ENCODE data around the gene C1orf174. TPM values are rescaled to one million over a fixed set of nuclear protein-coding genes. Genes with fewer than 3 reads are reported as not detected.

C1orf174 gene
- polyA plus RNA-seq, 1 donor from 2014 or later = 28.2 TPM

DNA sequence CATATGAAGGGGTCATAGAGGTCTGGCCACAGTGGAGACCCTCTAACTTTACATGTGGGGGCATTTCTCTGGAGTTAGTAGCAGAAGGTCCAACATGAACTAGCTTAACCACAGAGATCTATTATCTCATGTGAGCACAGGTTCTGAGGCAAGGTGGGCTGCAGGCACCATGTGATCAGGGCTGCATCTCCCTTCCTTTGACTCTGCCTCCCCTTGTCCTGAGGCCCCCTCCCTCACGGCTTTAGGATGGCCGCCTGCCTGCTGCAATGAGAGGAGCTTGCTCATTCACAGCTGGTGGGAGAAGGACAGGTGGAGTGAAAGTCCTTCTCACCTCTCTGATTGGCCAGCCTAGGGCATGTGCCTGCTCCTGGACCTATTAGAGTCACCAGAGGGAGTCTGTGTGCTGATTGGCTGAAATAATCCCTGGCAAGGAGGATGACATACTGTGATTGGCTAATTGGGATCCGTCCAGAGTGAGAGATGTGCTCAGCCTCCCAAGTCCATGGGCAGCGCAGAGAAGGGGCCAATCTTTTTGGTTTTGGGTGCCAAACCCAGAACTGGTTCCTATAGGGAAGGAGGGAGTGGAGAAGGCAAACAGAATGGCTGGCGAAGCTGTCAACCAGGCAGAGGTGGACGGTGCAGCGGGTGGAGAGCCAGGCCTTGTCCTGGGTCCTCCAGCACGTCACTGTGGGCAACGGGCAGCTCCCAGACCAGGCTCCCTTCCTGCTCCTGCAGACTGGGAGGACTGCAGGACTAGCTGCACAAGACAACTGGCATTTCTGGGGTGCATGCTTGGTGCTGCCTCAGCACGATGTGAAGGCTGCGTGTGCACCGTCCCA lies 39.4 kb upstream of the C1orf174 start:
- H3K4me2 ChIP-seq (ENCODE audit: low read length) = no peak overlapping the region
- H3K27me3 ChIP-seq (ENCODE audit: insufficient read depth, low read depth, low read length) = no peaks in the 10 kb centered on the region
- no peaks in the 10 kb centered on the region for H3K79me2 ChIP-seq (replicated peaks; ENCODE audit: insufficient read depth, low read length)
- no peaks in the 10 kb centered on the region for H3K36me3 ChIP-seq (ENCODE audit: insufficient read depth, low read length)
- no peak overlapping the region for H3K4me3 ChIP-seq (ENCODE audit: low read length)
- TF ChIP-seq CTCF (IDR thresholded peaks at IDR 0.05; ENCODE audit: poor library complexity, severe bottlenecking) (no peak), POLR2AphosphoS5 (IDR thresholded peaks at IDR 0.05) (no peak), RAD21 (conservative IDR thresholded peaks at IDR 0.05) (no peak), MXI1 (conservative IDR thresholded peaks at IDR 0.05; ENCODE audit: poor library complexity, severe bottlenecking) (no peak), TAF1 (IDR thresholded peaks at IDR 0.05; ENCODE audit: low read depth) (no peak), EZH2 (IDR thresholded peaks at IDR 0.05; ENCODE audit: borderline replicate concordance, insufficient read depth, low read length, poor library complexity, severe bottlenecking) (no peak), EP300 (conservative IDR thresholded peaks at IDR 0.05; ENCODE audit: poor library complexity, severe bottlenecking) (no peak), SMC3 (conservative IDR thresholded peaks at IDR 0.05; ENCODE audit: poor library complexity) (no peak), REST (IDR thresholded peaks at IDR 0.05; ENCODE audit: borderline replicate concordance) (no peak)
- H2AFZ ChIP-seq (ENCODE audit: low read depth, low read length) = no peak overlapping the region
- no peak overlapping the region for H3K9ac ChIP-seq (ENCODE audit: low read length)
- H4K20me1 ChIP-seq (ENCODE audit: insufficient read depth) = no peaks in the 10 kb centered on the region
- no peaks in the 10 kb centered on the region for H3K9me3 ChIP-seq (ENCODE audit: low read length)
- H3K27ac ChIP-seq (ENCODE audit: low read length) = no peak overlapping the region
- no peaks in the 10 kb centered on the region for H3K9me2 ChIP-seq (ENCODE audit: insufficient read depth, low read length)
- no peaks in the 10 kb centered on the region for H3F3A ChIP-seq (ENCODE audit: insufficient read depth, low read length, poor library complexity, severe bottlenecking)

DNA sequence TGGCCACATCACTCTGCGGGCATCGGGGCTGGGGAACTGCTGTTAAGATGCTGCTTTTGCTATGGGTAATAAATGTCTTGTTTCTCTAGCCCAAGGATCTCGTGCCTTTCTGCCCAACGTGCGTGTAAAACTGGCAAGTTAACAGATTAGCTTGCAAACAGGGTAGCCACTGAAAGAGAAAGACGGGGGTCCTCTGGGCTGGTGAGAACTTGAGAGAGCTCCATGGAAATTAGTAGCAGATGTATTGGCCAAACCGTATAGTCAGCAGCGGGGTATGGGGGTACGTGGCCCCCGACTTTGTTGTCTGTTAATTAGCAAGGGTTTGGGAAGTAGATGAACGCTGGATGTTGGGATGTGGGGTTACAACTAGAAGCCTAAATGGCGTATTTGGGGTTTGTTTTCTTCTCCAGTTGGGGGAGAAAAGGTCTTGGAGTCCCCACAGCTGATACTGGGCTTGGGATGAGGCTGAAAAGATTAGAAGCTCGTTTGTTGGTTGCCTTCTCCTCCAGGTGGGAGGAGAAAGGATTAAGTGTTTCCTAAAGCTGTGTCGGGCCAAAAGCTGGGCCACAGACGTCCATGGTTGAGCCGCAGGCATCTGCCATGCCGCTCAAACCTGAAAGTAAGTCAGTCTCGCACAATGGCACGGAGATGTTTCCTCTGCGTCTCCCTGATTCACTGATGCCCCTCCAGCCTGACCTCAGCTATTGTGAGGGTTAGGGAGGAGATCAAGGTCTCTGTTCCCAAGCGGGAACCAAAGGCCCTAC lies 32.3 kb upstream of the C1orf174 start:
- Histone ChIP-seq H3K27me3 (ENCODE audit: insufficient read depth, low read depth, low read length) (no peaks in the 10 kb centered on the region), H4K20me1 (ENCODE audit: insufficient read depth) (no peaks in the 10 kb centered on the region), H3K27ac (ENCODE audit: low read length) (no peak overlapping the region), H3K9ac (ENCODE audit: low read length) (no peak overlapping the region), H3K36me3 (ENCODE audit: insufficient read depth, low read length) (no peaks in the 10 kb centered on the region), H3K79me2 (replicated peaks; ENCODE audit: insufficient read depth, low read length) (no peaks in the 10 kb centered on the region), H3K4me2 (ENCODE audit: low read length) (no peak overlapping the region), H3K4me3 (ENCODE audit: low read length) (no peak overlapping the region), H3K9me3 (ENCODE audit: low read length) (no peaks in the 10 kb centered on the region), H2AFZ (ENCODE audit: low read depth, low read length) (no peak overlapping the region), H3K9me2 (ENCODE audit: insufficient read depth, low read length) (no peaks in the 10 kb centered on the region), H3F3A (ENCODE audit: insufficient read depth, low read length, poor library complexity, severe bottlenecking) (no peaks in the 10 kb centered on the region)
- TF ChIP-seq REST (IDR thresholded peaks at IDR 0.05; ENCODE audit: borderline replicate concordance) = no peak
- TF ChIP-seq RAD21 (conservative IDR thresholded peaks at IDR 0.05) = no peak
- no peak for TF ChIP-seq EP300 (conservative IDR thresholded peaks at IDR 0.05; ENCODE audit: poor library complexity, severe bottlenecking)
- no peak for TF ChIP-seq POLR2AphosphoS5 (IDR thresholded peaks at IDR 0.05)
- TF ChIP-seq TAF1 (IDR thresholded peaks at IDR 0.05; ENCODE audit: low read depth) = no peak
- TF ChIP-seq CTCF (IDR thresholded peaks at IDR 0.05; ENCODE audit: poor library complexity, severe bottlenecking) = no peak
- TF ChIP-seq MXI1 (conservative IDR thresholded peaks at IDR 0.05; ENCODE audit: poor library complexity, severe bottlenecking) = no peak
- no peak for TF ChIP-seq EZH2 (IDR thresholded peaks at IDR 0.05; ENCODE audit: borderline replicate concordance, insufficient read depth, low read length, poor library complexity, severe bottlenecking)
- TF ChIP-seq SMC3 (conservative IDR thresholded peaks at IDR 0.05; ENCODE audit: poor library complexity) = no peak

All from neural cell (in vitro differentiated cells).